Activated CD8-positive, alpha-beta T cell treated with anti-CD3 and anti-CD28 coated beads for 36 hours (primary cell): ENCODE measurements around the gene ZNF397. TPM values are rescaled to one million over a fixed set of nuclear protein-coding genes. Genes with fewer than 3 reads are reported as not detected.

Source experiments
- ATAC-seq: fragments of 200-7000 bp; cut with Tn5 transposase; one replicate; pipeline ENCODE4 v1.10.0; 2021; ENCODE audit warnings: mild to moderate bottlenecking, moderate library complexity
- CTCF ChIA-PET: fragments of 350-600 bp; sonication (Branson Sonifier 250); formaldehyde crosslinking; loops from one replicate; lab custom pipeline; 2021; ENCODE audit warnings: antibody characterized with exemption; lab: Charles Lee
- POLR2A ChIA-PET: fragments of 350-600 bp; sonication (Branson Sonifier 250); formaldehyde crosslinking; loops from one replicate; lab custom pipeline; 2021; ENCODE audit warnings: antibody characterized with exemption; lab: Charles Lee
- DNase-seq: peaks from one replicate; pipeline ENCODE4 v3.0.0-alpha.2; 2020
- H3K27ac Mint-ChIP-seq: one replicate; pipeline ENCODE4 v1.8.0; 2021; ENCODE audit warnings: mild to moderate bottlenecking, mixed read lengths
- H3K27me3 Mint-ChIP-seq: one replicate; pipeline ENCODE4 v1.8.0; 2021; ENCODE audit warnings: mixed read lengths
- H3K36me3 Mint-ChIP-seq: one replicate; pipeline ENCODE4 v1.8.0; 2021; ENCODE audit warnings: low read depth, mixed read lengths
- H3K4me1 Mint-ChIP-seq: one replicate; pipeline ENCODE4 v1.8.0; 2021; ENCODE audit warnings: low read depth, mixed read lengths
- H3K4me3 Mint-ChIP-seq: one replicate; pipeline ENCODE4 v1.8.0; 2021; ENCODE audit warnings: mild to moderate bottlenecking, moderate library complexity, mixed read lengths
- H3K9me3 Mint-ChIP-seq: one replicate; pipeline ENCODE4 v1.8.0; 2021; ENCODE audit warnings: mixed read lengths
- CTCF ChIP-seq: fragments of 200-600 bp; IDR thresholded peaks from one replicate; pipeline ENCODE4 v1.8.0; 2022; ENCODE audit warnings: antibody characterized with exemption, mild to moderate bottlenecking
- intact Hi-C: fragments of 100-400 bp; cut with micrococcal nuclease; formaldehyde crosslinking; loops from one replicate; pipeline ENCODE4 v1.10.0; 2022
- total RNA-seq, 2 experiments: library from RNA; stranded (reverse); gene quantifications; one replicate each; pipeline ENCODE4 v1.2.3, GENCODE V29; 2021

Gene ZNF397
- total RNA-seq, result 10 to 100 TPM; 17.9 to 18.9 TPM

- intact Hi-C loops, result loop anchor here (2.0 to 5.0 kb wide), 2 partner anchors 50 to 101 kb away; partner anchors contain the start of genes ZNF24 and ZSCAN30
- peaks cover 32% of the 10 kb centered on the region for H3K4me1 Mint-ChIP-seq
- peak within 1 kb of the TSS; percentile 94 for H3K4me3 Mint-ChIP-seq
- ATAC-seq, result peak; percentile 99
- peak; percentile 98 for DNase-seq
- TF ChIP-seq CTCF, result no peak
- ChIA-PET CTCF (interaction anchor here (1.5 to 3.6 kb wide), 4 partner anchors 9 to 144 kb away, joined by 3 to 21 read pairs (median 8); no protein-coding TSS in a partner anchor), POLR2A (interaction anchor here (0.6 to 2.0 kb wide), 5 partner anchors 25 to 95 kb away, joined by 3 to 6 read pairs (median 3); partner anchors contain the start of gene ZSCAN30)
- H3K27me3 Mint-ChIP-seq, result no peaks in the 10 kb centered on the region
- H3K27ac Mint-ChIP-seq, result peak within 1 kb of the TSS; percentile 98
- peaks cover 37% of the 10 kb centered on the region for H3K36me3 Mint-ChIP-seq
- peaks cover 18% of the 10 kb centered on the region for H3K9me3 Mint-ChIP-seq
These were observed at the start of gene ZNF397 for GRCh38 chr18:35240664-35241447. TSS of gene ZNF397 (plus strand) at chr18:35241034. CDS start at chr18:35242471, 1,437 bp downstream.

- Mint-ChIP-seq H3K27me3 (no peaks in the 10 kb centered on the region), H3K27ac (no peak overlapping the region), H3K36me3 (no peaks in the 10 kb centered on the region), H3K4me3 (no peak overlapping the region), H3K9me3 (no peaks in the 10 kb centered on the region), H3K4me1 (no peaks in the 10 kb centered on the region)
- ATAC-seq (no peak), DNase-seq (no peak)
- CTCF ChIA-PET, result interaction anchor here (1.3 kb wide), 1 partner anchor 22 kb away, joined by 3 read pairs; no protein-coding TSS in a partner anchor
- no peak for TF ChIP-seq CTCF
- intact Hi-C loops, result no loop called here
- POLR2A ChIA-PET, result no interaction called here
These were observed 49.2 kb upstream of the ZNF397 start for GRCh38 chr18:35191698-35192025.

DNA sequence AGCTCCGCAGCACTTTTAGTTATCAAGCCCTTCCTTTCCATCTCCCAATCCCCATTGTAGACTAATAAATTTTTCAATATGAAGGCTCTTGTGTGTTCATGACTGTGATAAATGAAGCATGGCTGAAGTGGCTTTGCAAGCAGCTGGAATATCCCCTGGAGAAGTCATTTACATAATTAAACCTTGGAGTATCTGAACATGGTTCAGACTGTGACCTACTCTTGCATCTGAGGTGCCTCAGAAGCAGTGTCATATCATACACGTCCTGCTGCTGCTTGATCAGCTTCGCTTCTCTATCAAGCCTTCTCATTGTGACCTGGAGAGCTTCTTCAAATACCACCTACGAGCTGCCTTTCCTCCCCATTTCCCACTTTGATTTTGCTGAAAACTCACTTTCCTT, 48.4 kb upstream of the ZNF397 start:
- Mint-ChIP-seq H3K36me3 (no peaks in the 10 kb centered on the region), H3K4me1 (no peaks in the 10 kb centered on the region), H3K27ac (no peak overlapping the region), H3K4me3 (no peak overlapping the region), H3K27me3 (no peaks in the 10 kb centered on the region), H3K9me3 (no peaks in the 10 kb centered on the region)
- ATAC-seq (no peak), DNase-seq (no peak)
- ChIA-PET POLR2A (no interaction called here), CTCF (no interaction called here)
- no peak for TF ChIP-seq CTCF
- intact Hi-C loops, result no loop called here

DNA sequence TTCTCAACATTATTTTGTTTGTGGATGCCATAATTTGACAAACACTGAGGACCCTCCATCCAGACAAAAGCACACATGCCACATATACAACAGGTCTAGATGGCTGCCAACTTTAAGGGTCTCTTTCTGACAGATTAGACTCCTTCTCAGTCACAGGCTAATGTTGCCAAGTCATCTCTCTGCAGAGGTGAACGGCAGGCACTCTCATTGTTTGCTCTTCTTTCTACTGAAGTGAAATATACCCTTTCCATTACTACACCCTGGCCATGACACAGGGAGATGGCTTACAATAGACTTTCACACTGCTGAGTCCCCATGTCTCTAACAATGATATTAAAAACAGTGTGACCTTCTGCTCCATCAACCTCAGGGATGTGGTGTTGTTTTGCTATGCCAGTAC, 47.5 kb upstream of the ZNF397 start:
- Mint-ChIP-seq H3K4me3 (no peak overlapping the region), H3K9me3 (no peaks in the 10 kb centered on the region), H3K27ac (no peak overlapping the region), H3K36me3 (no peaks in the 10 kb centered on the region), H3K27me3 (no peaks in the 10 kb centered on the region), H3K4me1 (no peaks in the 10 kb centered on the region)
- no peak for TF ChIP-seq CTCF
- CTCF ChIA-PET, result no interaction called here
- POLR2A ChIA-PET, result no interaction called here
- ATAC-seq (no peak), DNase-seq (no peak)
- intact Hi-C loops, result no loop called here

DNA sequence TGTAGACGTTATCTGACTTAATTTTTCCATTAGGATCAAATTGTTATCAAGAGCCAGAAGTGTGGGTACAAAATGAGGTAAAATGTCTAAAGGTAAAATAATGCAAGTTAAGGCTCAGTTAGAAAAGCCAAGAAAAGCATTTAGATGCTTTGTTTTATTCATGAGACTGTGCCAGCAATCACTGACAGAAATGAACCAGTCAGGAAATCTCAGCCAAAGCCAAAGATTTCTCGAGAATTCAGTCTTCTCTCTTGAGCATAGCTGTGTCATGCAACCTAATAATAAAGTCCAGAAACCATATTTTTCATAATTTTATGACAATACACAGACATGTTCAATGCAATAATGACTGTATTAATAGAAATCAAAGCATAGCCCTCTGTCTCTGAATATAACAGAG, 43.5 kb upstream of the ZNF397 start:
- no peaks in the 10 kb centered on the region for H3K4me1 Mint-ChIP-seq
- intact Hi-C loops, result no loop called here
- H3K9me3 Mint-ChIP-seq, result no peaks in the 10 kb centered on the region
- ATAC-seq, result no peak
- no peak for TF ChIP-seq CTCF
- ChIA-PET CTCF (no interaction called here), POLR2A (no interaction called here)
- H3K36me3 Mint-ChIP-seq, result no peaks in the 10 kb centered on the region
- H3K27me3 Mint-ChIP-seq, result no peaks in the 10 kb centered on the region
- DNase-seq, result no peak
- H3K27ac Mint-ChIP-seq, result no peak overlapping the region
- H3K4me3 Mint-ChIP-seq, result no peak overlapping the region
